HG02870 (cell line): ENCODE results near the gene COL16A1.

Source experiments
- ATAC-seq: cut with Tn5 transposase; IDR thresholded peaks from one replicate; pipeline ENCODE4 v1.9.1; 2021; ENCODE audit warnings: mild to moderate bottlenecking, moderate library complexity; ENCODE audit not compliant: unreplicated experiment

Gene COL16A1

DNA sequence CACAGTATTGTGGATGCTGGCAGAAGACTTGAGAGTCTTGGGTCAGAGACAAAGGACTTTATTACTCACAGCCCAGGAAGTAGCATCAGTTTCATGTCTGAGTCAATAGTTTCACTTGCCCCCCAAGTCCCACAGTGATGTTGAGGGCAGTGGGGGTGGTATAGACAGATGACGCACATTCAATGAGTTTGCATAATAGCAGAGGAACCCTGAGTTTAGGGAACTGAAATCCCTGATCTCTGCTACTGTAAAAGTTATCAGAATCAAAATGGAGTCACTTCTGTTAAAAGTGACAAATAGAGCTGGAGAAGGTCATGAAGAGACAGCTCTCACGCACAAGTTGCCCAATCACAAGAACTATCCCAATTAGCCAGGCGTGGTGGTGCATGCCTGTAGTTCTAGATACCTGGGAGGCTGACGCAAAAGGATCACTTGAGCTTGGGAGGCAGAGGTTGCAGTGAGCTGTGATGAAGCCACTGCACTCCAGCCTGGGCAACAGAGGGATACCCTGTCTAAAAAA lies 97.8 kb downstream of the COL16A1 start:
- peak; percentile 92 for ATAC-seq
